HG03175 (cell line): ENCODE measurements around the gene LHPP.
"Not testable (repeated sequence)": the region's sequence is repeated elsewhere in the genome, so short reads cannot be mapped to it uniquely, and the experiment has no call there.

ENCODE experiments used
- ATAC-seq: cut with Tn5 transposase; IDR thresholded peaks from one replicate; pipeline ENCODE4 v1.9.1; 2021; ENCODE audit warnings: mild to moderate bottlenecking, moderate library complexity; ENCODE audit not compliant: unreplicated experiment

LHPP gene, protein sequence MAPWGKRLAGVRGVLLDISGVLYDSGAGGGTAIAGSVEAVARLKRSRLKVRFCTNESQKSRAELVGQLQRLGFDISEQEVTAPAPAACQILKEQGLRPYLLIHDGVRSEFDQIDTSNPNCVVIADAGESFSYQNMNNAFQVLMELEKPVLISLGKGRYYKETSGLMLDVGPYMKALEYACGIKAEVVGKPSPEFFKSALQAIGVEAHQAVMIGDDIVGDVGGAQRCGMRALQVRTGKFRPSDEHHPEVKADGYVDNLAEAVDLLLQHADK

DNA sequence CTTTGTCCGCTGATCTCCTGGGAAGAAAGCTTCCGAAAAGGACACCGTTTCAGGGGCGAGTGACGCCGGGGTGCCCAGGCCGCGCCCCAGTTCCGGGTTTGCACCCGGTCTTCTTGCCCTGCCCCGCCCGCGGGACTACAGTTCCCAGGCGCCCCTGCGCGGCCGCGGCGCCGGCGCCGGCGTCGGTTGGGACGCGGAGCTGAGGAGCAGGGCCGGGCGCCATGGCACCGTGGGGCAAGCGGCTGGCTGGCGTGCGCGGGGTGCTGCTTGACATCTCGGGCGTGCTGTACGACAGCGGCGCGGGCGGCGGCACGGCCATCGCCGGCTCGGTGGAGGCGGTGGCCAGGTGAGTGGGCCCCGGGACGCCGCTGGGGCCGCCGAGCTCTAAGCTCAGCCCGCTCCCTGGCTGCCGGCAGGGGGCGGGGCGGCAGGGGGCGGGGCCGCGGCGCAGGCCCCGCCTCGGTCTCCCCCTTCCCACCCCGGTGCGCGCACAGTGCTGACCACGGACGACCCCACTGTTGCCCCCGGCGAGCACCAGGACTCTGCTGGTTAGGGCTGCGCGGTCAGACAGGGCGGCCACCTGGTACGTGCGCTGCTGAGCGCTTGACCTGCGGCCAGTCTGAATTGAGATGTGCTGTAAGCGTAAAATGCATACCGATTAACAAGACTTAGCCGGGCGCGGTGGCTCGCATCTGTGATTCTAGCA is at the start of gene LHPP:
LHPP (plus strand) TSS at position 182 of the 706 bp plus-strand sequence; CDS start at position 222, 40 bp downstream.
- peak; percentile 96 for ATAC-seq

DNA sequence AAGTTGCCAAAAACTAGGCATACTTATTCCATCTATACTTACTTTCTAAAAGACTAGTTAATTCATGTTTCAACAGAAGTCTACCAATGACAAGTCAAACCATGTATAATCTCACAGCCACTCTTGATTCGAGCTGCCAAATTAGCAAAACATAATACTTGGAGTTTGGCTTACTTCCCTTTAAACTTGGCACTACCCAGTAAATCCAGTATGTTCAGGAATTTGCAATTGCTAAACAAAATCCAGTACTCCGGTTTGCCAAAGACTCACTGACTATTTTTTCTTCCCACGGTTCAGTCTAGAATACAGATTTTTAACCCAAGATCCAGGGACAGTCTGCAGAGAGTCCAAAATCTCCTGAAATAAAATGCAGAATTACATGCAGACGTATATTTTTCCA is 47.5 kb upstream of the LHPP start:
- ATAC-seq: no peak

DNA sequence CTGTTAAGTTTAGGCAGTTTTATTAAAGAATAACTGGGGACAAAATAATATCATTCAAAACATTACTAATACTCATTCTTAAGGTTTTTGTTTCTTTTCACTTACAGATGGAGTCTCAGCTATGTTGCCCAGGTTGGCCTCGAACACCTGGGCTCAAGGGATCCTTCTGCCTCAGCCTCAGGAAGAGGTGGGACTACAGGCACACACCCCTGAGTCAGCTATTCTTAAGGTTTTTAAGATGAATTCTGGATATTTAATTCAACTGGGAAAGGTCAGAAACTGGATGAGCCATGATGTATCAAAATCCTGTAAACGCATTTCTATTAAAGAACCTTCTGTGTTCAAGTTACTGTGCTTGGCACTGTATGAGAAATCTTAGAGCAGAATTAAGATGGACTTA is 46.4 kb upstream of the LHPP start:
- no peak for ATAC-seq

DNA sequence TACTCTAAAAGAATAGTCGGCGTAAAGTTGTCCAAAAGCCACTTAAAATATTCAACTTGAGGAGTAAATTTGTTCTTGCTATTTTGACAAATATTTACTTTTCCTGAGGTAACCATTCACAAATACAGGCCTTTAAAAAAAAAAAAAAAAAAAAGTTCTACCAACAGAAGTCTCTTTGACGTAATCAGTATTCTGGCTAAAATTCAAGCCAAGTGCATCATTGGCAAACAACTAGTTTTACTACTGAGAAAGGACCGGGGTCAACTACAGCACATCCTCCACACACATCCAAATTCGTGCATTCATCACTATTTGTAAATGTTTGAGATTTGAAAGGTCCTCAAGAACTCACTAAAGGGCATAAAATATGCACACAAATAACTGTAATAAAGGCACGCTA is 44.9 kb upstream of the LHPP start:
- no peak for ATAC-seq

DNA sequence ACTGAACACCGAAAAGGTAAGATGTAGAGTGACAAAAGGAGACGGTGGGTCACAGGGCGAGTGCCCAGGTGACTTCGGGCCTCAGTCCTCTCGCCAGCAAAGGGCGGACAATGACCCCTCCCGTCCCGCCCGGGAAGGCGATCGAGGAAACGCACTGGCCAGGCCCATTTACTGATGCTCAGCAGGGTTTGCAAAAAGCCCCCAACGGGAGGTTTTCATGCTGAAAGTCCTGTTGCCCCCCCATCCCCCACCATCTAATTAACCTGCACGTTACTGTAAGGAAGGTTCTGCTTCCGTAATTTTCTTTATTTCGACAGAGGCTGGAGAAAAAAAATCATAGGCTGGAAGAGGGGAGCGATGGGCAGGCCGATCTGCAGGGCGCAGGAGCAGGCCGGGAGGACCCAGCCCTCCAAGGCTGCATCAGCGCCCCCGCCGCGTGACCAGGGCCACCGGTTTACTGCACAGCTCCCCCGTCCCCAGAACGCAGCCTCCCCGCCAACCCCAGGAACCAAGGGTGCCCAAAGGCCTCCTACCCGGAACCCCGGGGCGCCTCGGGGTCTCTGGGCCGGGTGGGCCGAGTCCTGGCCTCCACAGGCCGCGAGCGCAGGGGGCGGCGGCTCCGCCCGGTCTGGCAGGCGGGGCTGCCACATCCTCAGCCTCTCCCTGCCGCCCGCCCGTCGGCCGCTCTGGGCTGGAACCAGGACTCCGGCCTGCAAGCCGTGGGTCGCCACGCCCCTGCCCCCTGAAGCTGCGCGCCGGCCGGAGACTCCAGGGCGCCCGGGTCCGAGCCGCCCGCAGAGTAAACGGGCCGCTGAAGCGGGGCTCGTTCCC is 43.5 kb upstream of the LHPP start:
- ATAC-seq: peak; percentile 23

DNA sequence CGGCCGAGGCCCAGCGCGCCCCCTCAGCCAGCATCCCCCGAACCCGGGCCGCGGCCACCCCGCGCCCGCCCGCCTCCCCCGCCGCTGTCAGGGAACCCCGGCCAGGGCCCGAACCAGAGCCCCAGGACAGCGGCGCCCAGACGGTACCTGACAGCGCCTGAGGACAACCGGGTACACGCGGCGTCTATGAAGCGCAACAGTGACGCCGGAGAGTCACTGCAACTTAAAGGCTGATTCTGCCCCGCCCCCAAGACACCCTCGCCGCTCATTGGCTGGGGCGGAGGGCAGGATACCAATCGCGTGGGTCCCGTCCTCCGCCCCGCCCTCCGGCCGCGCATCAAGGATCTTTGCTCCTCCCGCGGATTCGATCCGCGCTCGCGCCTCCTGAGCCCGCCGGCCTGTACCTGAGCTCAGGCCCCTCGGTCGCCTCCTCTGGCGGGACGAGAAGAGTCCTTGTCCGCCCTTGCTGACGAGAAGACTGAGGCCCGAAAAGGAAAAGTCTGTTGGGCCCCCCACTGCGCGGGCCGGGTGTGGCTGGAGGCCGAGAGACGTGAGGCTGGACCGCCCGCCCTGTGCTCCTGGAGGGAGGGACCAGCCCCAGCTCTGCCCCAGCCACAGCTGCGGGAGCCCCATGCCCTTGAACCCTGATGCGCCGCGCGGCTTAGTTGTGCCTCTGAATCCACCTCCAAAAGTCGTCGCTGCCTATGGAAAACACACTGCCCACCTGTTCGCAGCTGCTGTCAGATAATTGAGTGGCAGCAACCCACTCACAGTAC is 42.7 kb upstream of the LHPP start, which contains the start of gene OAT:
OAT (minus strand) TSS at position 198 of the 776 bp plus-strand sequence. CDS start 6,752 bp downstream, outside the sequence.
- peak; percentile 99 for ATAC-seq

DNA sequence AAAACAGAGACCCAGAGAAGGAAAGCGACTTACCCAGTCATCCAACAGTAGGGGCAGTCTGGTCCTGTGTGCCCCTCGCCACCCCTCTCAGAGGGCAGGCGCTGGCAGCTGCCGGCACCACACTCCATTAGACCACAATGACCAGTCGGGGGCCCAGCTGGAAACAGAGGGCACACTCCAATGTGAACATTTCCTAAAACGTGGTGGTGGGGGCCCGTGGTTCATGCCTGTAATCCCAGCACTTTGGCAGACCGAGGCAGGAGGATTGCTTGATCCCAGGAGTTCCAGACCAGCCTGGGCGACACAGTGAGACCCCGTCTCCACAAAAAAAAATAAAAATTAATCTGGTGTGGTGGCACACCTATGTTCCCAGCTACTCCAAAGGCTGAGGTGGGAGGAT is 42.0 kb upstream of the LHPP start:
- ATAC-seq: no peak

DNA sequence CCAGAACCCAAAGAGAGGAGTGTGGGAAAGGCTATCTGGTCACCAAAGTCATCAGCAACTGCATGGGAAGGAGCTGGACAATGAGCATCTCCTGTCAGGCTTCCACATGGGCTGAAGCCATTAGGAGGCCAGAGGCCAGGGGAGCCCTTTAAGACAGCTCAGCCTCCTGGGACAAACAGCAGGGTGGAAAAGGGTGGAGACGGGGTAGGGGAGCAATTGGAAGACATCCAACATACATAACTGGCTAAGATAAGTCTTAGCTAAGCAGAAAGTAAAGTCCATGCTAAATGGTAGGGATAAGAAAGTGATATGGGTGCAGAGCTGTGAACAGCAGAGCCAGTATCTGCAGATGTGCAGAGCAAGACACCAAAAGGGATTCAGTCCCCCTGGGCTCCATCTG is 41.4 kb upstream of the LHPP start:
- no peak for ATAC-seq

DNA sequence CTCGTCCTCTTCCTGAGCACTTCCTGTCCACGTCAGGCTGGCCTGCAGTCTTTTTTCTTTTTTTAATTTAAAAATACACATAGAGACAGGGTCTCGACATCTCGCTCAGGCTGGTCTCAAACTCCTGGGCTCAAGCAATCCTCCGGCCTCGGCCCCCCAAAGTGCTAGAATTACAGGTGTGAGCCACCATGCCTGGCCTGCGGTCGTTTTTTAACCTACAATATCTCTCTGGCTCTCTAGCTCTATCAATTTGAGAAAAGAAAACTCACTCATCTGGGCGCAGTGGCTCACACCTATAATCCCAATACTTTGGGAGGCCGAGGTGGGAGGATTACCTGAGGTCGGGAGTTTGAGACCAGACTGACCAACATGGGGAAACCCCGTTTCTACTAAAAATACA is 38.9 kb upstream of the LHPP start:
- ATAC-seq: no peak

DNA sequence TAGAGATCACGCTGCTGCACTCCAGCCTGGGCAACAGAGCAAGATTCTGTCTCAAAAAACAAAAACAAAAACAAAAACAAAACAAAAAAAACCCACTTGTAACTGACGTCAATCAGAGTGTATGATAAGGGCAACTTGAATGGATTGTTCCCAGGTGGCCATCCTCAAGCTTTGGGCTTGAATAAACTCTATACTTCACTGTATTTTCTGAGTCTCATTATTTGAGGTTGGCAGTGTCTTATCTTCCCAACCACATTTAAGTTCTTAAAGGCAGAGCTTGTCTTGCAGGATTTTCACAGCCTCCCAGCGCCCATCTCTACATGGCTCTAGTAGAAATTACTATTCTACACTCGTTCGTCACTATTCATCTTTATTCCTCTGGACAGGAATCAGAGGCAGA is 37.8 kb upstream of the LHPP start:
- no peak for ATAC-seq

DNA sequence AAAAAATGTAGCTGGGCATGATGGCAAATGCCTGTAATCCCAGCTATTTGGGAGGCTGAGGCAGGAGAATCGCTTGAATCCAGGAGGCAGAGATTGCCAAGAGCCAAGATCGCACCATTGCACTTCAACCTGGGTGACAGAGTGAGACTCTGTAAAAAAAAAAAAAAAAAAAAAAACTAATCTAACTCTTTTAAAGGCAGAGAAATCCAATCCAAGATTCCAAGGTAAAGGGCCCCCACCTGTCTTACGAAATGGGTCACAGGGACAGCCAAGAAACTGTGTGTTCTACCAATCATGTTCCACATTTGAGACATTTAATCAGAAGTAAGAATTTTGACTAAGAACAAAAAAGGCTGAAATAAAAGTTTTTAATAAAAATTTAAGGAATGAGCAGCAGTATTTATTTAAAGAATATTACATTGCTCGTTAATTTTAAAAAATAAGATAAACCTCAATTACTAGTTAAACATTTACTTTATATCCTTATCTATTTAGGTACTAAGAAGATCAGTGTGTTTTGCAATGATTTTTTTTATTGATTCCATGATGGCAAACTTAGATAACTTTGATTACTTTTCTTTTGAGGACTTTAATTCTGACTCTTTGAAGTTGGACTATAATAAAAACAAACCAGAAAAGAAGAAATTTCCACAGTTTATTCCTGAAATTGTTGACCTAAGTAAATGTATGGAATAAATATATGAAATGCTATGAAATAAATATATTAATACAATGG is 36.2 kb upstream of the LHPP start:
- no peak for ATAC-seq

DNA sequence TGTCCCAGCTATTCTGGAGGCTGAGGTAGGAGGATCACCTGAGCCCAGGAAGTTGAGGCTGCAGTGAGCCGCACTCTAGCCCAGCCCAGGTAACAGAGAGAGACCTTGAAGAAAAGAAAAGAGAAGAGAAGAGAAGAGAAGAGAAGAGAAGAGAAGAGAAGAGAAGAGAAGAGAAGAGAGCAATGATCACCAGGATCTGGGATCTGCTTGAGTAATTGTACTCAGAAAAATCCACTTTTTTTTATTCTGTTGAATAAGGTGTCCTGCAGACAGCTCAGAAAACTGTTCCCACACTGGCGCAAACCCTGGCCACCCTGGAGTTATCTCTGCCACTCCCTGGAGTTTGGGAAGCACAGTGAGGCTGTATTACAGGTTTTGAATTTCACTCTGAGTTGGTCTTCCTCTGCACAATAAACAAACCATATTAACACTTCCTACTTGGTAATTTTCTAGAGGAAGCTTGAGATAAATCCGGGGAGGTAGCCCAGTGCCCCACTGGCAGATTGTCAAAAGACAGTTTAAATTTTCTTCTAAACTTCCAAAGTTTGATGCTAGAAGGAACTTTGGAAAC is 33.3 kb upstream of the LHPP start:
- ATAC-seq: no peak

DNA sequence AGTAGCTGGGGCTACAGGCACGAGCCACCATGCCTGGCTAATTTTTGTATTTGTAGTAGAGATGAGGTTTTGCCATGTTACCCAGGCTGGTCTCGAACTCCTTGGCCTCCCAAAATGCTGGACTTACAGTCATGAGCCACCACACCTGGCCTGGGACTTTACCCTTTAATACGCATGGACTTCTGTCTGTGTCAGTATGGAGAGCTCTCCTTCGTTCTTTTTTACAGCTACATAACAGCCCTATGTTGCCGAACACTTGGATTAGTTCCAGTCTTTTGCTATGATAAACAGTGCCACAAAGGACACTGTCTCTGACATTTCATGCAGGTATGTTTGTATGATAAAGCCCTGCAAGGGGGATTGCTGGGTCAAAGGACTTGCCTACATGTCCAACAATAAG is 32.0 kb upstream of the LHPP start:
- ATAC-seq: no peak

DNA sequence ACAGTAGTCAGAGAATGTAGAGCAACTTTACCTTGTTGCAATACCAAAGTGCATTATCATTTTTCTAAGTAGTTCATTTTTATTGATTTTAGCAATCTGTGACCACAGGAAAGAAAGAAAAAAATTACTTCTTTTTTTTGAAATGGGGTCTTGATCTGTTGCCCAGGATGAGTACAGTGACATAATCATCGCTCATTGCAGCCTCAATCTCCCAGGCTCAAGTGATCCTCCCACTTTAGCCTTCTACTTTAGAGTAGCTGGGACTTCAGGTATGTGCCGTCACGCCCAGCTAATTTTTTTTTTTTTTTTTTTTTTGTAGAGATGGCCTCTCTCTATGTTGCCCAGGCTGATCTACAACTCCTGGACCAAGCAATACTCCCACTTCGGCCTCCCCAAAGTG is 31.5 kb upstream of the LHPP start:
- ATAC-seq: no peak

DNA sequence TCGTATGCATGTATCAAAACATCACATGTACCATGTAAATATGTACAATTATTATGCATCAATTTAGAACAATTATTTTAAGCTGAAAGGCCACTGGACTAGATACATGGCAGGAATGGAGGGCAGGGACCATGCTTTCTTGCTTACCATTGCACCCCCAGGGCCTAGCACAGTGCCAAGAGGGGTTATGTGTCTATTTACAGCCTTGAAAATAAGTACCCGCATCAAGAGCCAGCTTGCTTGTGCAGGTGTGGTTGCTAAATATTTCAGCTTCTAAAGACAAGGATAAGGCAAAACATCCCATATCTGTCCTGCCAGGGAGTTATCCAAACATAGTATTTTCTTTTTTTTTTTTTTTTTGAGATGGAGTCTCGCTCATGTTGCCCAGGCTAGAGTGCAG is 28.2 kb upstream of the LHPP start:
- ATAC-seq: no peak

DNA sequence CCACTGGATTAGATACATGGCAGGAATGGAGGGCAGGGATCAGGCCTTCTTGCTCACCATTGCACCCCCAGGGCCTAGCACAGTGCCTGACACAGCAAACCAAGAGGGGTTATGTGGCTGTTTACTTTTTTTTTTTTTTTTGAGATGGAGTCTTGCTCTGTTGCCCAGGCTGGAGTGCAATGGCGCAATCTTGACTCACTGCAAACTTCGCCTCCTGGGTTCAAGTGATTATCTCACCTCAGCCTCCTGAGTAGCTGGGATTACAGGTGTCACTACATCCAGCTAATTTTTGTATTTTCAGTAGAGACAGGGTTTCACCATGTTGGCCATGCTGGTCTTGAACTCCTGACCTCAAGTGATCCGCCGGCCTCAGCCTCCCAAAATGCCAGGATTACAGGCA is 25.9 kb upstream of the LHPP start:
- ATAC-seq: not testable (repeated sequence)

DNA sequence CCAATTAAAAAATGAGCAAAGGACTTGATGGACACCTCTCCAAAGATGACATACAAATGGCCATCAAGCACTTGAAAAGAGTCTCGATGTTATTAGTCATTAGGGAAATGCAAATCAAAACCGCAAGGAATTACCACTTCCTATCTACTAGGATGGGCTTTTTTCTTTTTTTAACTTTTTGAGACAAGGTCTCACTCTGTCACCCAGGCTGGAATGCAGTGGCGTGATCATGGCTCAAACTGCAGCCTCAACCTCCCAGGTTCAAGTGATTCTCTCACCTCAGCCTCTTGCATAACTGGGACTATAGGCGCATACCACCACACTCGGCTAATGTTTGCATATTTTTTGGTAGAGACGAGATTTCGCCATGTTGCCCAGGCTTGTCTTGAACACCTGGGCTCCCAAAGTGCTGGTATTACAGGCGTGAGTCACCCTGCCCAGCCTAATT is 25.4 kb upstream of the LHPP start:
- ATAC-seq: peak; percentile 81

DNA sequence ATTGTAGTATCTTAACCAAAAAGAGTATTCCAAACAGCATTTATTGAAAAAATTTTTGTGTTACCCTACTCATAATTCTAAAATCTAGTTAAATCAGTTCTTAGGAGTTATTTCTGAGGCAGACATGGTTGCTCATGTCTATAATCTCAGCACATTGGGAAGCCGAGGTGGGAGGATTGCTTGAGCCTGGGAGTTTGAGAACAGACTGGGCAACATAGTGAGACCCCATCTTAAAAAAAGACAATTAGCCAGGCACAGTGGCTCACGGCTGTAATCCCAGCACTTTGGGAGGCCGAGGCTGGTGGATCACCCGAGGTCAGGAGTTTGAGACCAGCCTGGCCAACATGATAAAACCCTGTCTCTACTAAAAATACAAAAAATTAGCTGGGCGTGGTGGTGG is 19.9 kb upstream of the LHPP start:
- not testable (repeated sequence) for ATAC-seq

DNA sequence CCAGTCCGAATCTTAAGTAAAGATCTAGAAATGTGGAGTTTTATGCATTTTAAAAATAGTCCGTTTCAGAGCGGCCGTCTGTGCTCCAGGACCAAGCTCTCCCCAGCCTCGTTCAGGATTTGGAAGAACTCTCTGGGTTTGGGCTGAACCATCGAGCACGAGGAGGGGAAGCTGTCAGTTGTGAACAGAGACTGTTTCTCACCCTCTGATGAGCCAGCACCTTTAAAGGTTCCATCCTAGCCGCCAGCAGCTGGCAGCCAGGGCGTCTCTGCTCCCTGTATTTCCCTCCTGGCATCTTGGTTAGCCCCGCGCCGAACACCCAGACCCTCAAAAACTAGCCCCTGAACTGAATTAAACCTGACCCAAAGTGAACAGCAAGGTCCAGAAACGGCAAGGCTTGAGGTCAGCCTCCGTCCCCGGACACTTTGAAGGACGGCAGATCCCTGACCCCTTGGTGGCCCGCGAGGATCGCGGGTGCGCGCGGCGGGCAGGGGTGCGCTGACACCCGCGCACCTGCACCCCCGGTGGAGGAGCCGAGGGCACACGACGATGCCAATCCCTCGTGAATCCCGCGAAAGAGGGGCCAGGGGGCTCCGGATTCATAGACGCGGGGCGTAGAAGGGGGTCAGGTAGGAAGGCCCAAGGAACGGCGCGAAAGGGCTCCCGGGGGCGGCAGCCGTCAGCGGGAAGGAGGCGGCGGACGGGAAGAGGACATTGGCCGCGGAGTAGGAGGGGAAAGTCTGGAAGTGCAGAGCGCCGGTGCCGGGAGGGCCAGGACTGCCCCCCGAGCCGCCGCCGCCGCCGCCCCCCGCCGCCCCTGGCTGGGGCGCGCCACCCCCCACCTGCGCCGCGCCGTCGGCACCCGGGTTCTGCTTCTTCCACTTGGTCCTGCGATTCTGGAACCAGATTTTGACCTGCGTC is 14.5 kb upstream of the LHPP start:
- ATAC-seq: no peak
